Measurements from ENCODE around the gene ATG10.

Gene ATG10

GRCh38 chr5:82167372-82167935 is 195.6 kb downstream of the ATG10 start:
- TF ChIP-seq CTCF (IDR thresholded peaks at IDR 0.05; ENCODE audit: insufficient read depth, low read length, missing control alignments) = no peak
- H3K4me3 ChIP-seq (ENCODE audit: low read depth, low read length) = no peak overlapping the region
- CTCF ChIA-PET = interaction anchor here (0.6 to 1.5 kb wide), 8 partner anchors 9 to 868 kb away, joined by 3 to 5 read pairs (median 4); partner anchors contain the start of gene SSBP2
- POLR2A ChIA-PET = no interaction called here
- DNase-seq (ENCODE audit: low read depth, low spot score) = no peak

- CTCF ChIA-PET = interaction anchor here (0.7 to 1.5 kb wide), 9 partner anchors 9 to 869 kb away, joined by 3 to 5 read pairs (median 4); partner anchors contain the start of gene SSBP2
- TF ChIP-seq CTCF (IDR thresholded peaks at IDR 0.05; ENCODE audit: insufficient read depth, low read length, missing control alignments) = no peak
- POLR2A ChIA-PET = no interaction called here
- no peak for DNase-seq (ENCODE audit: low read depth, low spot score)
- H3K4me3 ChIP-seq (ENCODE audit: low read depth, low read length) = no peak overlapping the region
Observed at GRCh38 chr5:82168294-82168693, 196.5 kb downstream of the ATG10 start.

DNA sequence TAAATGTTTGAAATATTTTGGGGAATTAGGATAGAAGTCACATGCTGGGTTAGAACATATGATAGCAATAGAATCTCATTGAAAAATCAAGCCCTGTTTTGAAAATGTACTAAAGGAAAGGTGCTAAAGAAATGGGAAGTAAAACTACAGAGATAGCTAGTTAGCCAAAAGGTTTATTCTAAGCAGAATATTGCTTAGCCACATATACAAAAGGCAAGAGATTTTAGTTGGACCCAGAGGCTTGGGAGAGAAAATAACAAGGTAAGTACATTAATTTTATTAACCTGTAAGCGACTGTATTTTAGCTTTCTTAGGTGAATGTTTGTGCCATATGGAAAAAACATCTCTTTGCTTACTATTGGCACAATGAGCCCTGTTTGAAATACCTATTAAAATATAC is 198.1 kb downstream of the ATG10 start:
- DNase-seq (ENCODE audit: low read depth, low spot score) = no peak
- CTCF ChIA-PET = no interaction called here
- no peak overlapping the region for H3K4me3 ChIP-seq (ENCODE audit: low read depth, low read length)
- POLR2A ChIA-PET = no interaction called here
- no peak for TF ChIP-seq CTCF (IDR thresholded peaks at IDR 0.05; ENCODE audit: insufficient read depth, low read length, missing control alignments)

DNA sequence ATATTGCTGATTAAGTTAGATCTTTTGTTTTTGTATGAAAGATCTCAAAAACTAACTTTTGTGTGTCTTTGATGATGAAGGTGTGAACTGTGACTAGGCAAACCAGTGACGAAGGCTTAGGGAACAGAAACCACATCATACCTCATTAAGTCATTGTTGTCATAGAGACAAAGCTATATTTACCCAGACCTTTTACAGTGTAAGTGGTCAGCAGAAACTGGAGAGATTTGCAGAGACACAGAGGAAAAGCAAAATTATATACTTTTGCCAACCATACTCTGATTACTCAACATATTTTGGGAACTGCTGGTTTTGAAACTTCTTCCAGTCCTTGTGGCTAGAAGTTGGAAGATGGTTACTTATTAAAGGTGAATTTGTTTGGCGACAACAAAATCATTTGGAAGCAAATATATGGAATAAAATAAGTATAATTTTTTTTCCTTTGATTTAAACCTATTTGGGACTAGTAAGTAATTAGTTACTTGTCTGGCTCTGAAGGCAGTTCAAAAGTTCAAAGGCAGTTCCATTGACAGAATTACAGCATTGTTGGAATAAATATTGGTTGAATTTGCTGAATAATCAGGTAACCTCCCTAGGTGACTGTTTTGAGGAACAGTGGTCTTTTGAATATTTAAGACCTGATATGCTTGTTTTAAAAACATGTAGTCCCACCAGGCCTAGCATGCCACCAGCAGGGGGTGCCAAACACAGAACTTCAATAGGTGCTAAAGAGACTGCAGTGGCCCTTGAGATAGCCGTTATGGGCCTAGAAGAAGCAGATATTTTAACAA is 202.5 kb downstream of the ATG10 start:
- peak; percentile 42 for DNase-seq (ENCODE audit: low read depth, low spot score)
- CTCF ChIA-PET = interaction anchor here (0.9 to 2.0 kb wide), 8 partner anchors 9 to 748 kb away, joined by 3 to 9 read pairs (median 4); partner anchors contain the start of gene SSBP2
- TF ChIP-seq CTCF (IDR thresholded peaks at IDR 0.05; ENCODE audit: insufficient read depth, low read length, missing control alignments) = peak; percentile 55
- POLR2A ChIA-PET = interaction anchor here (0.5 kb wide), 1 partner anchor 475 kb away, joined by 3 read pairs; no protein-coding TSS in a partner anchor
- no peak overlapping the region for H3K4me3 ChIP-seq (ENCODE audit: low read depth, low read length)

DNA sequence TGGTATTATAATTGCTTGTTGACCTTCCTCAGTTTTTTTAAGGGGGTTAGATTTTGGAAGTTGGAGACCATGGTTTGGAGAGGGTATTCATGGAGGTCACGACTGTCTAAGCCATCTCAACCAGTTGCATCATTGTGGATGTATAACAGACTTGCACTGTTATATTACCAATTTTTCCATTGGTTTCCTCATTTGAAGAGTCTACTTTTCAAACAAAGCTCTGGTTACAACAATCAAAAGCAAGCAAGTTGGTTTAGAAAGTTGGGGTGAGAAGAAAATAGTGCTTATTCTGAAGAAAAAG is 203.0 kb downstream of the ATG10 start:
- H3K4me3 ChIP-seq (ENCODE audit: low read depth, low read length) = no peak overlapping the region
- no peak for TF ChIP-seq CTCF (IDR thresholded peaks at IDR 0.05; ENCODE audit: insufficient read depth, low read length, missing control alignments)
- no peak for DNase-seq (ENCODE audit: low read depth, low spot score)
- CTCF ChIA-PET = interaction anchor here (0.6 to 1.6 kb wide), 8 partner anchors 10 to 749 kb away, joined by 3 to 9 read pairs (median 4); partner anchors contain the start of gene SSBP2
- POLR2A ChIA-PET = no interaction called here

- ChIA-PET POLR2A (no interaction called here), CTCF (interaction anchor here (0.6 to 1.6 kb wide), 6 partner anchors 9 to 890 kb away, joined by 3 to 9 read pairs (median 3); no protein-coding TSS in a partner anchor)
- TF ChIP-seq CTCF (IDR thresholded peaks at IDR 0.05; ENCODE audit: insufficient read depth, low read length, missing control alignments) = no peak
- no peak overlapping the region for H3K4me3 ChIP-seq (ENCODE audit: low read depth, low read length)
- no peak for DNase-seq (ENCODE audit: low read depth, low spot score)
Observed at GRCh38 chr5:82176115-82176814, 204.4 kb downstream of the ATG10 start.
